Activated T-cell treated with anti-CD3 and anti-CD28 coated beads, Interleukin-2, amount 50 U/mL, for 72 hours (primary cell): ENCODE data around the gene STX7. TPM values are rescaled to one million over a fixed set of nuclear protein-coding genes. Genes with fewer than 3 reads are reported as not detected.

Experiments
- ATAC-seq, 2 donors: fragments of 150-1000 bp; cut with Tn5 transposase; replicated peaks in 1 of 2; 2 replicates each; pipeline ENCODE4 v1.10.0; 2021; ENCODE audit warnings: moderate library complexity in 2 of 2, mild to moderate bottlenecking in 1 of 2
- DNase-seq, 2 donors: peaks; one replicate each; pipeline ENCODE4 v3.0.0; 2021 to 2022; ENCODE audit warnings: mixed read lengths in 1 of 2
- H3K27ac Mint-ChIP-seq: one replicate; pipeline ENCODE4 v1.8.0; 2022; ENCODE audit warnings: mild to moderate bottlenecking, moderate library complexity, mixed read lengths
- H3K27me3 Mint-ChIP-seq: one replicate; pipeline ENCODE4 v1.8.0; 2022; ENCODE audit warnings: low read depth, mixed read lengths
- H3K36me3 Mint-ChIP-seq, 2 donors: one replicate each; pipeline ENCODE4 v1.8.0; 2022; ENCODE audit warnings: mixed read lengths in 2 of 2, mild to moderate bottlenecking in 1 of 2; ENCODE audit not compliant: insufficient read depth in 2 of 2
- H3K4me1 Mint-ChIP-seq: one replicate; pipeline ENCODE4 v1.8.0; 2022; ENCODE audit warnings: low read depth, mixed read lengths
- H3K4me3 Mint-ChIP-seq, 2 donors: one replicate each; pipeline ENCODE4 v1.8.0; 2022; ENCODE audit warnings: mild to moderate bottlenecking in 2 of 2, mixed read lengths in 2 of 2, moderate library complexity in 2 of 2
- H3K9me3 Mint-ChIP-seq, 2 donors: one replicate each; pipeline ENCODE4 v1.8.0; 2022; ENCODE audit warnings: mixed read lengths in 2 of 2
- total RNA-seq, 2 donors: library from RNA; stranded (reverse); gene quantifications; one replicate each; pipeline ENCODE4 v1.2.3, GENCODE V29; 2022

Gene STX7
- total RNA-seq, 2 donors from 2014 or later = 10.6 to 15.3 TPM

GRCh38 chr6:132481189-132481588 lies 31.7 kb downstream of the STX7 start:
- no peak overlapping the region for H3K27ac Mint-ChIP-seq
- ATAC-seq (peak; percentile 39 to 59), DNase-seq (no peak)
- H3K27me3 Mint-ChIP-seq = no peaks in the 10 kb centered on the region
- H3K4me3 Mint-ChIP-seq = no peak overlapping the region
- H3K36me3 Mint-ChIP-seq = no peaks in the 10 kb centered on the region
- no peaks in the 10 kb centered on the region for H3K9me3 Mint-ChIP-seq
- H3K4me1 Mint-ChIP-seq = peaks cover 21% of the 10 kb centered on the region

GRCh38 chr6:132479131-132479530 lies 33.8 kb downstream of the STX7 start:
- Mint-ChIP-seq H3K9me3 (no peaks in the 10 kb centered on the region), H3K36me3 (no peaks in the 10 kb centered on the region), H3K27me3 (no peaks in the 10 kb centered on the region), H3K27ac (no peak overlapping the region), H3K4me1 (peaks cover 20% of the 10 kb centered on the region), H3K4me3 (no peak overlapping the region)
- no peak for DNase-seq
- ATAC-seq = no peak

- H3K9me3 Mint-ChIP-seq = no peaks in the 10 kb centered on the region
- no peak overlapping the region for H3K27ac Mint-ChIP-seq
- H3K27me3 Mint-ChIP-seq = no peaks in the 10 kb centered on the region
These were observed 34.2 kb downstream of the STX7 start for GRCh38 chr6:132478674-132479073.

GRCh38 chr6:132478266-132478665 lies 34.6 kb downstream of the STX7 start:
- Mint-ChIP-seq H3K27me3 (no peaks in the 10 kb centered on the region), H3K9me3 (no peaks in the 10 kb centered on the region), H3K27ac (no peak overlapping the region), H3K4me3 (no peak overlapping the region), H3K36me3 (no peaks in the 10 kb centered on the region), H3K4me1 (peaks cover 16% of the 10 kb centered on the region)
- no peak for ATAC-seq
- DNase-seq = no peak

More at GRCh38 chr6:132478674-132479073, 34.2 kb downstream of the STX7 start:
- DNase-seq (no peak), ATAC-seq (no peak)
- H3K36me3 Mint-ChIP-seq = no peaks in the 10 kb centered on the region
- H3K4me3 Mint-ChIP-seq = no peak overlapping the region
- peaks cover 16% of the 10 kb centered on the region for H3K4me1 Mint-ChIP-seq

- Mint-ChIP-seq H3K4me3 (no peak overlapping the region), H3K27me3 (no peaks in the 10 kb centered on the region), H3K36me3 (no peaks in the 10 kb centered on the region), H3K4me1 (peaks cover 10% of the 10 kb centered on the region), H3K9me3 (no peaks in the 10 kb centered on the region), H3K27ac (no peak overlapping the region)
- DNase-seq (no peak), ATAC-seq (no peak)
These were observed 36.2 kb downstream of the STX7 start for GRCh38 chr6:132476688-132477087.

- Mint-ChIP-seq H3K36me3 (no peaks in the 10 kb centered on the region), H3K4me3 (no peak overlapping the region), H3K9me3 (no peaks in the 10 kb centered on the region), H3K4me1 (peaks cover 2% of the 10 kb centered on the region), H3K27me3 (no peaks in the 10 kb centered on the region), H3K27ac (no peak overlapping the region)
- ATAC-seq (no peak), DNase-seq (no peak)
These were observed 37.0 kb downstream of the STX7 start for GRCh38 chr6:132475925-132476324.

GRCh38 chr6:132471787-132472186 lies 41.1 kb downstream of the STX7 start:
- H3K4me3 Mint-ChIP-seq = no peak overlapping the region
- no peaks in the 10 kb centered on the region for H3K4me1 Mint-ChIP-seq
- H3K27me3 Mint-ChIP-seq = no peaks in the 10 kb centered on the region
- no peak for DNase-seq
- H3K9me3 Mint-ChIP-seq = no peaks in the 10 kb centered on the region
- no peaks in the 10 kb centered on the region for H3K36me3 Mint-ChIP-seq
- no peak for ATAC-seq
- no peak overlapping the region for H3K27ac Mint-ChIP-seq

GRCh38 chr6:132466952-132467351 lies 46.0 kb downstream of the STX7 start:
- H3K27me3 Mint-ChIP-seq = no peaks in the 10 kb centered on the region
- H3K36me3 Mint-ChIP-seq = peaks cover 0 to 3% of the 10 kb centered on the region in 2 donors
- no peaks in the 10 kb centered on the region for H3K9me3 Mint-ChIP-seq
- no peaks in the 10 kb centered on the region for H3K4me1 Mint-ChIP-seq
- ATAC-seq = no peak
- DNase-seq = no peak
- H3K4me3 Mint-ChIP-seq = no peak overlapping the region
- H3K27ac Mint-ChIP-seq = no peak overlapping the region

- DNase-seq (no peak), ATAC-seq (peak; percentile 39 to 41)
- H3K36me3 Mint-ChIP-seq = peaks cover 0 to 3% of the 10 kb centered on the region in 2 donors
- no peaks in the 10 kb centered on the region for H3K27me3 Mint-ChIP-seq
- no peaks in the 10 kb centered on the region for H3K4me1 Mint-ChIP-seq
- H3K4me3 Mint-ChIP-seq = no peak overlapping the region
- H3K27ac Mint-ChIP-seq = no peak overlapping the region
- H3K9me3 Mint-ChIP-seq = no peaks in the 10 kb centered on the region
These were observed 47.1 kb downstream of the STX7 start for GRCh38 chr6:132465530-132466485.

GRCh38 chr6:132464538-132465256 lies 48.2 kb downstream of the STX7 start:
- Mint-ChIP-seq H3K9me3 (no peaks in the 10 kb centered on the region), H3K36me3 (peaks cover 0 to 3% of the 10 kb centered on the region in 2 donors), H3K27me3 (no peaks in the 10 kb centered on the region), H3K4me3 (no peak overlapping the region), H3K4me1 (no peaks in the 10 kb centered on the region), H3K27ac (no peak overlapping the region)
- DNase-seq (no peak), ATAC-seq (no peak)

- no peaks in the 10 kb centered on the region for H3K9me3 Mint-ChIP-seq
These were observed 51.0 kb downstream of the STX7 start for GRCh38 chr6:132461958-132462357.

GRCh38 chr6:132459605-132459952 lies 53.3 kb downstream of the STX7 start:
- Mint-ChIP-seq H3K4me3 (no peak overlapping the region), H3K36me3 (peaks cover 0 to 3% of the 10 kb centered on the region in 2 donors), H3K9me3 (no peaks in the 10 kb centered on the region), H3K4me1 (peaks cover 5% of the 10 kb centered on the region), H3K27ac (no peak overlapping the region), H3K27me3 (no peaks in the 10 kb centered on the region)
- ATAC-seq (no peak), DNase-seq (no peak)

More at GRCh38 chr6:132461958-132462357, 51.0 kb downstream of the STX7 start:
- Mint-ChIP-seq H3K4me3 (no peak overlapping the region), H3K4me1 (peaks cover under 1% of the 10 kb centered on the region), H3K27ac (no peak overlapping the region), H3K27me3 (no peaks in the 10 kb centered on the region), H3K36me3 (peaks cover 0 to 3% of the 10 kb centered on the region in 2 donors)
- ATAC-seq (no peak), DNase-seq (no peak)

GRCh38 chr6:132458887-132459604 lies 53.9 kb downstream of the STX7 start:
- DNase-seq (no peak), ATAC-seq (no peak)
- H3K27ac Mint-ChIP-seq = no peak overlapping the region
- H3K27me3 Mint-ChIP-seq = no peaks in the 10 kb centered on the region
- no peaks in the 10 kb centered on the region for H3K9me3 Mint-ChIP-seq
- peaks cover 5% of the 10 kb centered on the region for H3K4me1 Mint-ChIP-seq
- no peak overlapping the region for H3K4me3 Mint-ChIP-seq
- peaks cover 0 to 3% of the 10 kb centered on the region in 2 donors for H3K36me3 Mint-ChIP-seq
